Left cardiac atrium (tissue), 4 donors: ENCODE measurements around the gene ITPRIPL2. TPM values are rescaled to one million over a fixed set of nuclear protein-coding genes. Genes with fewer than 3 reads are reported as not detected.

Source experiments
- ATAC-seq, 2 donors: fragments of 200-7000 bp; cut with Tn5 transposase; one replicate each; pipeline ENCODE4 v1.9.1; 2020; ENCODE audit warnings: mild to moderate bottlenecking in 2 of 2, moderate library complexity in 2 of 2
- DNase-seq: peaks from one replicate; pipeline ENCODE4 v3.0.0-alpha.2; 2020
- intact Hi-C, 2 donors: fragments of 100-400 bp; cut with DNase I; formaldehyde crosslinking; loops; one replicate each; pipeline versions ENCODE4 v1.14.1 to v1.15.1; 2022 to 2023
- total RNA-seq, 2 donors: library from RNA; stranded (reverse); fragmentation: NEBNext Ultra II Directional; extraction: Animal tissue kit (Norgen Biotek cat#: 25700); gene quantifications; one replicate each; pipeline ENCODE4 v1.2.1, GENCODE V29; 2021
- donor health status: DM: no; HTN: yes; CAD: no.
- donor health status: DM: no; HTN: yes; CAD: no; lungs with severe emphysema.
- donor health status: DM: yes; HTN: yes; CAD: no.
- donor health status: Dilated cardiomyopathy.

ITPRIPL2 gene
- total RNA-seq, 2 donors from 2014 or later, result 23.3 to 40.7 TPM

DNA sequence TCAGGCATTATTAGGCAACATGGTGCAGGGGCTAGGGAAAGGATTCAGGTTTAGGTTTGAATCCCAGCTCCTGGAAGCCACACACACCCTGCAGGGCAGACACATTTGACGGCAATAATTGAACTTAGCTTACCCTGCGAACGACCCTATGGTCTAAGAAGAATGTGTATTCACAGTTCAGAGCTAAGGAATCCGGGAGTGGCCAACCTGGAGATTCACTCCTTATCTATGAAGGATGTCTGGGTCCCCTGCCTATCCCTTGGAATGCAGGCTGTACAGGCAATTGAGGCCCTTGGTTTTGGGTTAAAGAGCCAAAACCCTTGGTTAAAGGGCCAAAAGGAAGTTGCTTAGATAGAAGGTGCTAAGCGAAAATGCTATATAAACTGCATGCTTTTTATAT, 51.3 kb downstream of the ITPRIPL2 start:
- no peak for ATAC-seq
- intact Hi-C loops, result loop anchor here in 1 of 2 donors (5.0 kb wide), 1 partner anchor 212 kb away; no protein-coding TSS in a partner anchor
- no peak for DNase-seq

DNA sequence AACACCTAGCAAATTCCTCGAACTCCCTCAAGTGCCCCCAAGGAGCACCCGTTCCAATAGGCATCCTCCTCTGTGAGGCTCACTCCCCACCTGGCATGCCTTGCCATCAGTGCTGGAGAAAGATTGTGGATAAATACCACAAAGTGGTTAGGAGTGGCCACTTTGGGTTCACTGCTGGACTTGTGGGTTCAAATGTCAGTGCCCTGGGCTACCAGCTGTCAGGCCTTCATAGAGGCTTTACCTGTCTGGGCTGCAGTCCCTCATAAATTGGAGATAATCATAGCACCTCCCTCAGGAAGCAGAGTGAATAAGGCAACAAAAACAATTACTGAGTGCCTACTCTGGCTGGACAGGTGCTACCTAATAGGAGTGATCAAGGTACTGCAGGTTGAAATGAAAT, 52.7 kb downstream of the ITPRIPL2 start:
- ATAC-seq (no peak), DNase-seq (no peak)
- intact Hi-C loops, result loop anchor here in 1 of 2 donors (5.0 kb wide), 1 partner anchor 211 kb away; no protein-coding TSS in a partner anchor

DNA sequence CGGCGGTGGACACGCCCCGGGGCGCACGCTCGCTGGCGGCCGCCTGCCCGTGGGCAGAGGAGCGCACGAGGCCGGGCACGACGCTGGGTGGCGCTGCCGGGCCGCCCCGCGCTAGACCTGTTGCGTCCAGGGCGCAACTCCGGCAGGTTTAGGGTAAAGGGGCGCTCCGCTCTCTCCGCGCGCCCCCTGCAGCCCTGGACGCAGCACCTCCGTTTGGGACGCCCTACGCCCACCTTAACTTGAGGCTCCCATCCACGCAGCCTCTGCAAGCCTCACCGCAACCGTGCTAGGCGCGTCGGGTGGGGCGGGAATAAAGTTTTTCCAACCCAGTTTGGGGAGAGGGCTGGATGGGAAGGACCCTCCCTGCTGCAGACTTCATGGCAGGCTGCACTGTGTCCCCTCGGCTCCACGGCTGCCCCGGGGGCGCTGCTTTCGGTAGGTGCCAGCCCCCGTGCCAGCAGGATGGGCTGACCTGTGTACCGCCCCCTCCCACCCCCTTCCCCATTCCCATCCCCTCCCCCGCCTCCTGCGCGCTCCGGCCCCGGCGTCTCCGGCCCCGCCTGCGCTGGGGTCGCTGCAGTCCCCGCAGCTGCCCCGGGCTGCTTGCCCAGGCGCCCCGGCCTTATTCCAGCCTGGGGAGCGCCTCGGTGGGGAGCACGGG, 54.1 kb downstream of the ITPRIPL2 start, which contains the start of gene SYT17:
SYT17 (plus strand) TSS at position 531 of the 661 bp plus-strand sequence. CDS start 407 bp downstream, outside the sequence.
- intact Hi-C loops, result loop anchor here in 1 of 2 donors (5.0 kb wide), 1 partner anchor 209 kb away; no protein-coding TSS in a partner anchor
- DNase-seq, result peak; percentile 78
- peak; percentile 95 to 96 for ATAC-seq

DNA sequence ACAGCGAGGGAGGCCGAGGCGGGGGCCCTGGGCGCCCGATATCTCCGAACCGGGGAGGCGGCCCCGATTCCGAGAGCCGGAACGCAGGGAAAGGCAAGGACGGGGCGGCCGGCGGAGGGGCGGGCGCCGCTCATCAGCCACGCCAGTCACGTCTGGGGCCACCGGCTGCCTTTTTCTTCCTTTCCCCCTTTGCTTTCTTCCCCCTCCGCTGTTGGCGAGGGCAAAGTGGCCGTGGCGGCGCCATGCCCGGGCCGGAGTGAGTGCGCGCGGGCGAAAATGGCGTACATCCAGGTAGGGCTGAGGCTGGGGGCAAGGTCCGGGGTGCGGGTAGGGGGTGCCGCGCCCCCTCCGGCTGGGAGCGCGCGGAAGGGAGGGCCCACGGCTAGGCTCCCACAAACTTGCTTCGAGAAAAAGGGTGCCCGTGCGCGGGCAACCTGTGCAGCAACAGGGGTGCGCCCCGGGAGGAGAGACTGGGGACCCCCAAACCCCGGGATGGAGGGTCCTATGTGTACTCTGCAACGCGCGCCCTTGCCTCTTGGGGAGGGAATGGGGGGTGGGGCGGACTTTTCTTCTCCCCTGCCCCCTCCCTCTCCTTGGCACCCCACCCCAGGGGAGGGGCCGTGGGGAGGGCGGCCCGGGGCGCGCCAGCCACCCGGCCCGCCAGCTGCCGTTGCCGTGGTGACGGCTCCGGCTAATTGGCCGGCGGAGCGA, 54.8 kb downstream of the ITPRIPL2 start:
- ATAC-seq (peak; percentile 64 to 68), DNase-seq (peak; percentile 40)
- intact Hi-C loops, result loop anchor here in 1 of 2 donors (5.0 kb wide), 1 partner anchor 209 kb away; no protein-coding TSS in a partner anchor

DNA sequence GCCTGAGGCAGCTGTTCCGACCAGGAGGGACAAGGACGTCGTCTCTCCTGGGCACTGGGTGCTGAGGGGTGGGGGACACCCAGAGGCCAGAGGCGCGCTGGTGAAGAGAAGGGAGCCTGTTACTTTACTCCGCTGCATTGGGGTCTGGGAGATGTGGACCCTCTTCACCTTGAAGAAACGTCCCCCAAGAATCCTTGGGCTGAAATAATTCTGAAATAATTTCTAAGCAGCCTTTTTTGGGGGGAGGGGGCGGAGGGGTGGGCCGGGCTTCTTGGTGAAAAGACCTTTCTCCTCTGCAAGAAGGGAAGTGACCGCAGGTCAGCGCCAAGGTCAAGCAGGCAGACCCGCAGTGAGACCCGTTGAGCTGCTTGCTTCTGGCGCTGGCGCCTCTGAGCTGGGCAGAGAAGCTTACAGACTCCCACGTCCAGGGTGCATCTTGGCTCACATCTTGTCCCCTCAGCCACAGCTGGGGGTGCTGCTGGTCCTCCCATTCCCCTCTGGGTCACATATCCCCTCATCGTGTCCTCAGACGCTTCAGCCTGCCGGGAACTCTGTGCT, 55.4 kb downstream of the ITPRIPL2 start:
- intact Hi-C loops, result loop anchor here in 1 of 2 donors (5.0 kb wide), 1 partner anchor 208 kb away; no protein-coding TSS in a partner anchor
- ATAC-seq, result no peak
- no peak for DNase-seq

DNA sequence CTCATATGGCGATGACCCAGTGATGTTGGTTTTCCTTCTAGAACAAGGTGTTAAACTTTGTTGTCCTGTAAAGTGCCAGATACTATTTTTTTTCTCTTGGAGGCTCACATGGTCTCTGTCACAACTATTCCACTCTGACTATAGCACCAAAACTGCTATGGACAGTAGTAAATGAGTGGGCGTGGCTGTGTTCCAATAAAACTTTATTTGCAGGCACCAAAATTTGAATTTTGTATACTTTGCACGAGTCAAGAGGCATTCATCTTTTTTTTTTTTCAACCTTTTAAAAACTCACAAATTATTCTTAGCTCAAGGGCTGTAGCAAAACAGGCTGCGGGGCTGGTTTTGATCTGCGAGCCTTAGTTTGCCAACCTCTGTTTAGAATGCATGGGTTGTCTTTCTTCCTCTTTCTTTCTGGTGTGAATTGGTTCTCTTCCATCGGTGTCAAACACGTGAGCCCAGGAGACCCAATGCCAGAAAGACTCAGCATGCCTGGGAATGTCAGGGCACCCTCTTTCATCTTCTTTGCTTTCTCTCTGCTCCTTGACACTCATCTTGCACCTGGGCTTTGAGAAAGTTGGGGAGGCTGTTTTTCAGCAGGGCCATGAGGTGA, 56.4 kb downstream of the ITPRIPL2 start:
- DNase-seq (no peak), ATAC-seq (no peak)
- intact Hi-C loops, result loop anchor here in 1 of 2 donors (10.0 kb wide), 1 partner anchor 75 kb away; no protein-coding TSS in a partner anchor

Other genes with a start within 250 kb of the ITPRIPL2 start
- 10 to 100 TPM; 37.7 to 41.9 TPM for gene SMG1, start 187.6 kb upstream of the ITPRIPL2 start, total RNA-seq
- gene TMC7, start 130.0 kb upstream of the ITPRIPL2 start, total RNA-seq, result 1 to 10 TPM in 1 of 2 donors, under 1 TPM in 1; 0.85 to 1.2 TPM
- gene COQ7, start 46.4 kb upstream of the ITPRIPL2 start, total RNA-seq, result 10 to 100 TPM; 30.6 to 31.5 TPM
- 1 to 10 TPM in 1 of 2 donors, under 1 TPM in 1; 0.52 to 1.4 TPM for gene SYT17, start 54.3 kb downstream of the ITPRIPL2 start, total RNA-seq
- gene CLEC19A, start 171.8 kb downstream of the ITPRIPL2 start, total RNA-seq, result not detected